Activated gamma-delta T cell treated with Interleukin-2 at 50 U/mL for 16 hours (primary cell): ENCODE measurements around the gene RNF112.
"Not testable (repeated sequence)": the region's sequence is repeated elsewhere in the genome, so short reads cannot be mapped to it uniquely, and the experiment has no call there.

Experiments
- DNase-seq: peaks from one replicate; pipeline ENCODE4 v3.0.0-alpha.2; 2020

Gene RNF112

DNA sequence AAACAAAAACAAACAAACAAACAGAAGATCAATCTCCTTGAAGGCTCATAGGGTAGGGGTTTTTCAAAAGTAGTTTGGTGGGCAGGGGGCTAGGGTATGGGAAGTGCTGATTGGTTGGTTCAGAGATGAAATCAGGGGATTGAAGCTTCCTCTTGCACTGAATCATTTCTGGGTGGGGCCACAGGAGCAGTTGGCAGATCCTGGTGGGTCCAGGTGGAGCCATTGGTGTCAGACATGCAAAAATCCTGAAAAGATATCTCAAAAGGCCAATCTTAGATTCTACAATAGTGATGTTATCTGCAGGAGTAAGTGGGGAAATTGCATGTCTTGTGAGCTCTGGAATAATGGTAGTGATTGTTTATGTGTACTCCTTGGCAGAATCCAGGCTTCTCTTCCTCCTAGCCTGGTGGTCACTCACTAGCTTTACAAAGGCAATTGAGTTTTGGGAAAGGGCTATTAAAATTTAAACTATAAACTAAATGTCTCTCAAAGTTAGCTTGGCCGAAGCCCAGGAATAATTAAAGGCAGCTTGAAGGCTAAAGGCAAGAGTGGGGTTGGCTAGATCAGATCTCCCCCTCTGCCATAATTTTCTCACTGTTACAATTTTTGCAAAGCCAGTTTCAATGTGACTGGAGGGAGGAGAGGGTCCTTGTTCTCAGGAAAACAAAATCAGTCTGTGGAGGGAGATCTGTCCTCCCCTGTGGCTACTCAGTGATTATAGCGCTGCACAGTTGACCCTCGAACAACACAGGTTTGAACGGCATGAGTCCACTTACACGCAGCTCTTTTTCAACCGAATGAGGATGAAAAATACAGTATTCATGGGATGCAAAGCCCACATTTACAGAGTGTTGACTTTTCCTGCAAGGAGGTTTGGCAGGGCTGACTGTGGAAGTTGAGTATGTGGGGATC, 45.2 kb downstream of the RNF112 start:
- DNase-seq = no peak

DNA sequence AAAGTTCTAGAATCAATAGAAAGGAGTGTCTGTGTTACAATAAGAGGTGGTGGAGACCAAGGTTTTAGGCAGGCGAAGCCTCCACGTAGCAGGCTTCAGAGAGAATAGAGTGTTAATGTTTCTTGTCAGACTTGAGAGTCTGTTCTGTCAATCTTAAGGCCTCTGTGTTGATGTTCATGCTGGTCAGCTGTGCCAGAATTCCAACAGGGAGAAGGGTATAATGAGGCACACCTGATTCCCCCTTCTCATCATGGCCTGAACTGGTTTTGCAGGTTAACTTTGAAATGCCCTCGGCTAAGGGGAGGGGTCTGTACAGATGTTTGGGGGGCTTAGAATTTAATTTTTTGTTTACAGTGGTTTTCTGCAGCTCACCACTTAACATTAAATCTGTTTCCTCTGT, 46.0 kb downstream of the RNF112 start:
- no peak for DNase-seq

- no peak for DNase-seq
Observed at GRCh38 chr17:19457830-19458271, 46.8 kb downstream of the RNF112 start.

GRCh38 chr17:19458481-19458880, 47.4 kb downstream of the RNF112 start:
- DNase-seq = not testable (repeated sequence)

DNA sequence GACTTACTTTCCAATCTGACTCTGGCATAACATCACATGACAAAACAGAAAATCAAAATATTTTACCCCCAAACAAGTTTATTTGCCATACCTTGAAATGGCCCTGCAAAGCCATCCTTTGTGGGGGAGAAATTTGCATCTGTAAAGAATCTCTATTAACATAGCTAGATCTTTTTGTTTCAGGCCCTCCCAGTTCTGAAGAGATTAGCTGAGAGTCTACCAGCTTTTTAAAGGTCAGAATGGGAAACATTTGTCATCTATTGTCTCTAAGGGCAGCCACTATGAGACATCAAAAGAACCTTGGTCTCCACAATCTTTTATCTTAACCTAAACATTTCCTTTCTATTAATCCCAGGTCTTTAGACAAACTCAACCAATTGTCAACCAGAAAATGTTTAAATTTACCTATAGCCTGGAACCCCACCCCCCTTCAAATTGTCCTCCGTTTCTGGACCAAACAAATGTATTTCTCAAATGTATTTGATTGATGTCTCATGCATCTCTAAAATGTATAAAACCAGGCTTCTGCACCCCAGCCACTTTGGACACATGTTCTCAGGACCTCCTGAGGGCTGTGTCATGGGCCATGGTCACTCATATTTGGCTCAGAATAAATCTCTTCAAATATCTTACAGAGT, 48.1 kb downstream of the RNF112 start:
- DNase-seq = not testable (repeated sequence)

- no peak for DNase-seq
Observed at GRCh38 chr17:19460700-19461099, 49.7 kb downstream of the RNF112 start.

- DNase-seq = no peak
Observed at GRCh38 chr17:19461116-19461515, 50.1 kb downstream of the RNF112 start.

GRCh38 chr17:19461681-19462080, 50.6 kb downstream of the RNF112 start:
- no peak for DNase-seq

DNA sequence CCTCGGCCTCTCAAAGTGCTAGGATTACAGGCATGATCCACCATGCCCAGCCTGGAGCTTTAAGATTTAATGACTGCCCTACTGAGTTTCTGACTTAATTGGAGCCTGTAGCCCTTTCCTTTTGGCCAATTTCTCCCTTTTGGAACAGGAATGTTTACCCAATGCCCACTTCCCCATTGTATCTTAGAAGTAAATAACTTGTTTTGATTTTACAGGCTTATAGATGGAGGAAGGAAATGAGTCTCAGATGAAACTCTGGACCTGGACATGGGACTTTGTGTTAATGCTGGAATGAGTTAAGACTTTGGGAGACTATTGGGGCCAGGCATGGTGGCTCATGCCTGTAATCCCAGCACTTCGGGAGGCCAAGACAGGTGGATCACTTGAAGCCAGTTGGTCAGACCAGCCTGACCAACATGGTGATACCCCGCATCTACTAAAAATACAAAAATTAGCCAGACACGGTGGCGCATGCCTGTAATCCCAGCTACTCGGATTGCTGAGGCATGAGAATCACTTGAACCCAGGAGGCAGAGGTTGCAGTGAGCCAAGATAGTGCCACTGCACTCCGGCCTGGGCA, 51.5 kb downstream of the RNF112 start:
- DNase-seq = not testable (repeated sequence)

GRCh38 chr17:19464031-19465026, 53.3 kb downstream of the RNF112 start:
- no peak for DNase-seq
